WTC11 (cell line): Measurements from ENCODE around the gene RYR2.

Experiments
- ELF4 ChIP-seq: sonication (generic); formaldehyde crosslinking; IDR thresholded peaks from 2 replicates; pipeline ENCODE4 v1.8.1; 2022; ENCODE audit warnings: low read depth, mild to moderate bottlenecking, moderate library complexity, missing genetic modification reagents
- TF ChIP-seq, protein P1 (sequence below): fragments of 200-600 bp; IDR thresholded peaks from 2 replicates; pipeline ENCODE4 v1.8.0; 2022; ENCODE audit warnings: antibody characterized with exemption

GRCh38 chr1:237760951-237761350, 719.0 kb downstream of the RYR2 start:
- TF ChIP-seq, protein P1, sequence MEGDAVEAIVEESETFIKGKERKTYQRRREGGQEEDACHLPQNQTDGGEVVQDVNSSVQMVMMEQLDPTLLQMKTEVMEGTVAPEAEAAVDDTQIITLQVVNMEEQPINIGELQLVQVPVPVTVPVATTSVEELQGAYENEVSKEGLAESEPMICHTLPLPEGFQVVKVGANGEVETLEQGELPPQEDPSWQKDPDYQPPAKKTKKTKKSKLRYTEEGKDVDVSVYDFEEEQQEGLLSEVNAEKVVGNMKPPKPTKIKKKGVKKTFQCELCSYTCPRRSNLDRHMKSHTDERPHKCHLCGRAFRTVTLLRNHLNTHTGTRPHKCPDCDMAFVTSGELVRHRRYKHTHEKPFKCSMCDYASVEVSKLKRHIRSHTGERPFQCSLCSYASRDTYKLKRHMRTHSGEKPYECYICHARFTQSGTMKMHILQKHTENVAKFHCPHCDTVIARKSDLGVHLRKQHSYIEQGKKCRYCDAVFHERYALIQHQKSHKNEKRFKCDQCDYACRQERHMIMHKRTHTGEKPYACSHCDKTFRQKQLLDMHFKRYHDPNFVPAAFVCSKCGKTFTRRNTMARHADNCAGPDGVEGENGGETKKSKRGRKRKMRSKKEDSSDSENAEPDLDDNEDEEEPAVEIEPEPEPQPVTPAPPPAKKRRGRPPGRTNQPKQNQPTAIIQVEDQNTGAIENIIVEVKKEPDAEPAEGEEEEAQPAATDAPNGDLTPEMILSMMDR: no peak
- no peak for TF ChIP-seq ELF4 (CRISPR knock-in tag)
